NCI-H2029 treated with DMSO at 0.1 percent for 48 hours (cell line): Measurements from ENCODE around the gene CCDC88C.
"Not testable (repeated sequence)": the region's sequence is repeated elsewhere in the genome, so short reads cannot be mapped to it uniquely, and the experiment has no call there.

ENCODE experiments used
- DNase-seq: peaks from one replicate; lab custom pipeline; 2025; lab: John Stamatoyannopoulos, UW

Gene CCDC88C

DNA sequence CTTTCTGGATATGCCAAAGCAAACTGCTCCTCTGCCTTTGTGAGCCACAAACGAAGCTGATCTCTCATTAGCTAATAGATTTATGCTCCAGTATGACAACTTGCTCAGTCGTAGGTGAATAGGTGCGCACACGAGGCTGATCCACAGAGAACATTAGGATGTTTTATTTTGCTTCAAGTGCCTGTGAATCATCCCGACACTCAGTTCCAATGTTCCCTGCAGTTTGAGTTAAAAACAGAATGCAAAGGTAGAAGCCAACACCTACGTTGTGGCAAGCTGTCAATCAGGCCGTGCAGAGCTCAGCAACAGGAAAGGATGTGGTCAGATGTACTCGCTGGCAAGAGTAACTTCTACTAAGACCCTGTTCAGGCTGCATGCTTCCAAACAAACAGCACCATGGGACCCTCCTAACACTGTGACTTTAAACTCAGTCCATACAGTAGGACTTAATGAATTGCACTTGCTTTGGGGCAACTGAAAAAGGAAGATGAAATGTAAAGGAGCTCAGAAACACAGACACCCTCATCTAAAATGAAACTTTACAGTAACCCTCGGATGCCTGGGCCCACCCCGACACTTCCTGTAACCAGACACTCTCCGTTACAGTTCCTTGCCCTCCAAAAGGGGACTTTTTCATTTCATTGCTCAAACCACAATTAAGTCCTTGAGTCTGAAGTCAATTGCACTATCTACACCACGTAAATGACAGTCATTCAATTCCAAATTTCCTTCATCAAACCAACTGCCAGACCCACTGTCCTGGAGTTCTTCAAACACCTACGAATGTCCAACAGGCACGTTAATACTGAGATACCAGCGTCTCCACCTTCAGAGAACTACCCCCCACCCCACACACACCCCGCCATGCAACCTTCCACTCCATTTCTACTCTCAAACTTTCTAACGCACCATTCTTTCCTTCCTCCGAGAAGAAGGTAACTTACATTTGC is 1.6 kb downstream of the CCDC88C start:
- DNase-seq = no peak

DNA sequence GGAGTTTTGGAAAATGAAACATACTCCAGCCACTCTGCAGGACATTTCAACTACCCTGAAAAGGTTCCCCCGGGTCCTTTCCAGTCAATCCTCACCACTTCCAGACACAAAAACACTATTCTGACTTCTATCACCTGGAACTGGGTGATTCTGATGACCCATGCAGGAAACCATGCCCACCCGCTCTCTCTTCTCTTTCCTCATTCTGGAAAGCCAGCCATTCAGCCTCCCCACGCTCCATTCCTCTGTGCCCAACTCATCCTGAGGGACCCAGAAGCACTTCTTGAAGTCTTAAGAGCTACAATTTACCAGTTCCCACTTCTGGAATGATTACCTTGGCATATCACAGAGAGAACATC is 3.2 kb downstream of the CCDC88C start:
- DNase-seq = no peak

DNA sequence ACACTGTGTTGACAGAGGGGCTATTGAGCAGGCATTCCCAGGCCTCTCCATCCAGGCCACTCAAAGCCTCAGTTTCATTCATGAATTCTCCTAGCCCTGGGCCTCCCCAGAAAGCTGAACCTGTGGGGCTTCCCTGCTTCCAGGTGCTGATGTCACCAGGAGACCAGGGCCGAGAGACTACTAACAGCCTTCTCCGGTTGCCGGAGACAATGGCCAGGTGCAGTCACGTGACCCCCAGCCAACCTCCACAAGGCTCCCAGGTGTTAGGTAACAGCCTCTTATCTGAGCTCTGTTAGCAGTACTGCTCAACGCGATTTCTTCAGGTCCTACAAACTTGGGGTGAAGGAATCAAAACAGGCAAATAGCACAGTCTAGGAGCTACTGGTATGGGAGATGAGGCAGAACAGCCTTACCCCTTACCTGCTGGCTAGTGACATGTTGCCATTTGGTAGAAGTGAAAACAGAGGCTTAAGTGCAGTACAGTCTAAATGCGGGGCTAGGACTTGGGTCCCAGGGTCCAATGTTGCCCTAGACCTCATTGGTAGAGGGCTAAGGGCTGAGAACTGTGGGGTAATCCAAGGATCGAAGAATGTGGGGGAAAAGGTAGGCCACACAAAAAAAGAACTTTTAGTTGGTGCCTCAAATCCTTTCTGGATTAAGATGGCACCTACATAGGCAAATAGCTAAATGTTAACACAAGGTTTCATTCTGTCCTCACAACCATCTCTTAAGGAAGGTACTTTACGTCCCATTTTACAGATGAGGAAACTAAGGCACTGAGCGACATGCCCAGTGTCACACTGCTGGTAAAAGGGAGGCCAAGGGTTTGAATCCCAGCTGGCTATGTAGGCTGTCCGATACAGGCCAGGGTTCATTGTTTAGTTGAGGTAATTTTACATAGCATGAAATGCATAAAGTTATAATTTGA is 3.8 kb downstream of the CCDC88C start:
- peak; percentile 75 for DNase-seq

DNA sequence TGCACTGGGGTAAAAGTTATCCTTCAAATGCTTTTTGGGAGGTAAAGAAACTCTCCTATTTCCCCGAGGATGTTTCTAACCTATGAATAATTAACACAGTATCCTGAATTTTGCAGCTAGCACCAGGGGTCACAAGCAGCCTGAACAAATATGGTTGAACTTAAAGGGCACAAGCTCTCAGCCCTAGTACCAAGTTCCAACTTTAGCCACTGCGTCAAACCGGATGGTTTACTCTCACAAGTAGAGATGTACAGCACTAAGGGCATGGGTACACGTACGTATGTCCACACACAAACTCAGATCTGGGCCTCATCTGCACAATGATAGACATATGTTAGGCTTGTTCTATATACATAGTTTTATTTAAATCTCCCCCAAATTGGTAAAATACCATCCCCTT is 4.7 kb downstream of the CCDC88C start:
- no peak for DNase-seq

DNA sequence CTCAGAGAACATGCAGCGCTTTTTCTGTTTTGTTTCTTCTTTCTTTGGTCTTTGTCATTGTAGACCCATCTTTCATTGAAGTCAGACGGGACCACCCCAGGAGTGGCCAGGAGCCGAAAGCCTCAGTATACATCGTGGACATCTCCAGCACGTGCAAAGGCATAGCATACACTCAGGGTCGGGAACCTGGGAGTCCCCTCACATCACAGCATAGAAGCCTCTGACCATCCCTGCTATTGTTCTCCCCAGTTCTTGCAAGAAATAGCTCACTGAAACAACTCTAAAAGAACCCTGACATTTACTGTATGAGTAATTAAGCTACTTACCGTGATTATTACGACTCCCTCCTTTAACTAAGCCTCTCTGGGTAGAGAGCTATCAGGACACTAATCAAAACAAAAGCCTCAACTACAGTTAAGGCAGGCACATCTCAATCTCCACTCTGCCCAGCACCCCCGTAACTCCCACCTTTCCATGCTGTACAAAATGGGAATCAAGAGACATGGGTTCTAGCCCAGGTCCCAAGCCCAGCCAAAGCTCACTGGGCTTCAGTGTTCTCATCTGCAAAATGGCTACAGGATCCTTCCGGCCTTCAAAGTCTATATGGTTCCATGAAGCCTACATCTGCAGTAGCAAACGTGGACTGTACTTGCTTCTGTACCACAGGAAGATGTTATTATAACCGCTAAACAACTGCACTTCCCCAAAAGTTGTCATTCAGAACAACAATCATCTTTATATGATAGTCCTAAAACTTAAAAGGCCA is 6.7 kb downstream of the CCDC88C start:
- DNase-seq = no peak

DNA sequence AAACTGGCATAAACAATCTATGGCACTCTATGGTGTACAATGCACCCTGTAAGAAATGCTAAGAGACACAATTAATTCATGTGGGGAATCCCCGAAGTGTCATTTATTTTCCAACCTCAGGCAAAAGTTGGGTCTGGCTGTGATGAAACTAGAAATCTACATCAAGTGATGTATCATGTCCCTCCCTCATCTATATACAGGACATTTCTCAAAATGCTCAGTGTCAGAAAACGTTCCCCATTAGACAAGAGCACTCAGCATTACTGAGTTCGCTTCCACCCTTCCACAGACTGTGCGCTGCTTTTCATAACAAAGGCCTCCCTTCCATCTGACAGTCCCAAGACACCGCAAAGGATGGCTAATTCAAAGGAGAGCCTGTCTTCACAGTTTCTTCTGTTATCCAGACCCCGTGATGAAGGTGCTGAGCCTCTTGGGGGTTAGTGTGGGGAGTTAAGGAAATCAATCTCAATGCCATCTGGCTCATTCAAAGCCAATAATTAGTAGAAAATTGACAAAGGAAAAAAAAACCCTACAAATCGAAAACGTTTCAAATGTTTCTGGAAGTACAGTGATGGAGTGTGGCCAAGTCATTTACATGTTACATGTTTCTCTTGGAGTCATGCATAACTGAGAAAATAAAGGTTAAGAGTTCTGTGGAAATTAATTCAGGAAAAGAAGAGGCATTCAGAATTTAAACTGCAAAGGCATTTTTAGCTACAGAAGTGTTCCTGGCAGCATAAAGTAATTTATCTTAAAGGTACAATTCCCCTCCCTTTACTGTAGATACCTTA is 7.5 kb downstream of the CCDC88C start:
- no peak for DNase-seq

DNA sequence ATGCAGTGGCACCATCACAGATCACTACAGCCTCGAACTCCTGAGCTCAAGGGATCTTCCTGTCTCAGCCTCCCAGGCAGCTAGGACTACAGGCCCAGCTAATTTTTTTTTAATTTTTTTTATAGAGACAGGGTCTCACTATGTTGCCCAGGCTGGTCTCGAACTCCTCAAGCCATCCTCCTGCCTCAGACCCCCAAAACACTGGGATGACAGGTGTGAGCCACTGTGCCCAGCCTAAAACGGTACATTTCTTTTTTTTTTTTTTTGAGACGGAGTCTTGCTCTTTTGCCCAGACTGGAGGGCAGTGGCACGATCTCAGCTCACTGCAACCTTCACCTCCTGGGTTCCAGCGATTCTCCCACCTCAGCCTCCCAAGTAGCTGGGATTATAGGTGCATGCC is 8.4 kb downstream of the CCDC88C start:
- not testable (repeated sequence) for DNase-seq

DNA sequence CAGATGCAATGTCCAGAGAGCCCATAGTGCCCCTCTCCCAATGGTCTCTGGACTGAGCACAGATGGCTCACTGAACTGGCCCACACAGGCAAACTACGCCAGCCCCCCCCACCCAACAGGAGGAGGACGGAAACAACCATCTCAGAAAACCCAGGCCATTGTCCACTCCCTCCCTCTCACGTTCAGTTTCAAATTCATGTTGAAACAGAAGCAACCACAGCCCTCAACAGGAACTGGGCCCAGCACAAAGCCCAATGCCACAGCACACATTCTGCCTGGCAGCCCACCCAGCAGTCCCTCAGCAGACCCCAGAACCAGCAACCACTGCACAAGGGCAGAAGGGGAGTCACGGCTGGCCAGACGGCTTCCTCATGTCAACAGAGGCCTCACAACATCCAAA is 10.6 kb downstream of the CCDC88C start:
- no peak for DNase-seq

DNA sequence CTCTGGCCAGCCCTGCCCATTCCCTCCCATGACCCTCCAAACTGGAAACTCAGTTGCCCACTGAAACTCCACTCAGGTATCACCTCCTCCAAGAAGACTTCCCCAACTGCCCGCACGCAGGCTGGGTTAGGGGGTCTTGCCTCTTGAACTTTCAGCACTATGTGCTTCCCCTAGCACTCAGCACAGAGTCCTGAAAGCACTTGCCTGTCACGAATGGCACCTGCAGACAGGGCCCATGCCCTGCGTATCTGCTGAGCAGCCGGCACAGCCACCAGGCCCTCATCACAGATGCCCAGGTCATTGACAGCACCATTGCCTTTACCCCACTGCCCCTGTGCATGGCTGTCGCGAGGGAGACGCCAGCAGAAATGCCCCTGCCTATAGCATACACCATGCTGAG is 11.2 kb downstream of the CCDC88C start:
- DNase-seq = no peak

DNA sequence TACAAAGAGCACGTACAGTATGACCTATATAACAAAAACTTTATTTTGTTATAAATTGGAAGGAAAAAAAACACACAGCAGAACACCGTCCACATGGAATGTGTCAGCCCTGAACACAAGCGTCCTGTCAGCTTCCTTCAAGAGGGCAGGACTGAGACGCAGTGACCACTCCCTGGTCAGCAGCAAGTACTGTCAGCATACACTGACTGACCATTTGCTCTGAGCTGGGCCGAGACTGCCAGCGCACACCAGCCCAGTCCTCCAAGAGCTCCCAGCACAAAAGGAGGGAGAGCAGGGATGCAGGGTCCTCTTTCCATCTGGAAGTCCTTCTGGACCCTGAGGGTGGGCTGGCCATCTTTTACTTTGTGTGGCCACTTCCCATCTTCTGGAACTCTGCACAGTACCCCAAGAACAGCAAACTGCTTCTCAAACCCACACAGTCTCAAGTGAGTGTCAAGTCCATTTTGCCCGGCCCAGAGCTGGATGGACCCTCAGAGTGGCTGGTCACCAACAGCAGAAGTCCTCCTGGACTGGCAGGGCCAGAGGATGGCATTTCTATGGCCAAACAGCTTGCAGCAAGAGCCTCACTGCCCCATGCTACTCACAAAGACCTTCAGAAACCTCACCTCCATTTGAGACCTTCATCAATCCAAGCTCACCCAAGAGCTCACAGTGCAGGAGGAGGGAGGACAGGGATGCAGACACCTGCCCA is 11.7 kb downstream of the CCDC88C start:
- DNase-seq = no peak

DNA sequence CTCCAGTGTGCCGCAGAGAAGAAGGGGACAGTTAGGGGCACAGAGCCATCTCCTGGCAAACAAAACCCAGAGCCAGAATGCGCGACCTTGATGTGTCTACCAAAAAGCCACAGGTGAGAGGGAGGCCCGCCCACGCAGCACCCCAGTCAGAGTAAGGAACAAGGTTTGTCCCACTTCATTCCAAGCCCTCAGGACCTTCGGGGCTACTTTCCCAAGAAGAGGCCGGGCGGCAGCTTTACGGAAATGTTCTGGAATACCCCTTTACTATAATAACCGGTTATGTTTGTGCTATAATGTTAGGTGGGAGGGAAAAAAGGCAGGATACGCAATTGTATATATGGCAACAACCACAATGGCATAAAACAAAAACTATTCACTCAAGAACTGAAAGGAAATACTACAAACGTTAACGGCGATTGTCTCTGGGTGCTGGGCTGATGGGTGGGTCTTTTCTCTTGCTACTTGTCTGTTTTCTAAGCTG is 12.3 kb downstream of the CCDC88C start:
- no peak for DNase-seq

DNA sequence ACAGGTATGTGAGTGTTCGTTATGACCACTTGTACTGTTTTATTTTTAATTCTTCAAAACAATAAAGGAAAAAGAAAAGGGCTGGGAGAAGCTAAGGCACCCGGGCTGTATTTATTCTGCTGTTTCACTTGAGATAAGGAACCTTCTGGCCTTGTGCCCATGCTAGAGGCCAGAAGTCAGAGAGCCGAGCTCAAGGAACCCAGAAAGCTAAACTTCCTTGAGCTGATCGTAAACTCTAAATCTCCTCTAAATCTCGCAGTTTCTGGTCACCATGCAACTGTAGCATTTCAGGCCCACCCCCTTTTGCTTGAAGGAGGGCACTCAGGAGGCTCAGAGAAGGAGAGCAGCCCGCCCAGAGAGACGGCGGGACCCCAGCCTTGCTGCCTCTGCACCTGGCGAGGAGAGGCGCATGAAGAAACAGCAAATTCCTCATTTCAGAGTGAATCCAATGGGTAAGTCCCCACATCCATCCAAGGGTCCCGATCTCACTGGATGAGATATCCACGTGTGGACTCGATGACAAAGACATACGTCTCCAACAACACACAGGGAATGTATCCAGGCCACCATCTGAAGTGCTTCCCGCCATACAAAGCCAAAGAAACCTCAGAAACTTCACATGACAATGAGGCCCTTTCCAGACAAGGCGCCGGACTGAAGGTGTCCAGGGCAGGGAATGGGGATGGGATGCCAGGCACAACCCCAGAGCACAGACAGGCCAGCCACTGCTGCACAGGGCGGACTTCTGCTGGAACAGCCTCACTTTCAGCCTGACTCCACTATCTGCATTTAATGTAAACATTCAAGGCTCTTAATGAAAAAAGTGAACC is 14.6 kb downstream of the CCDC88C start:
- DNase-seq = no peak

DNA sequence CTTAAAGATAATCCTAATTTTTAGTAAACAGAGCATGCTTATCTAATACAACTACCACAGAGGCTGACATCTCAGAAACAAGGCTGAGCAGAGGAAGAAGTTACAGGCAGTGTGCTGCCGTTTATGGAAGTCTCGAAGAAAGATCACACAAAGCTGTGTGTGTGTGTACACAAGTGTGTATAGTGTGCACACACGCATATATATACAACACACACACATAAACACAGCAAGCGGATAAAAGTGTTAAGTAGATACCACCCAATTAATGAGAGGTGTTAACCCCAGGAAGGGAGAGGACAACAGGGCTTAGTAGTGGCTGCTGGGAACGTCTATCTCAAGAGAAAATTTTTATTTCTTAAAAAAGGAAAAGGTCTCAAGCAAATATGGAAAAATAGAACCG is 15.3 kb downstream of the CCDC88C start:
- no peak for DNase-seq

DNA sequence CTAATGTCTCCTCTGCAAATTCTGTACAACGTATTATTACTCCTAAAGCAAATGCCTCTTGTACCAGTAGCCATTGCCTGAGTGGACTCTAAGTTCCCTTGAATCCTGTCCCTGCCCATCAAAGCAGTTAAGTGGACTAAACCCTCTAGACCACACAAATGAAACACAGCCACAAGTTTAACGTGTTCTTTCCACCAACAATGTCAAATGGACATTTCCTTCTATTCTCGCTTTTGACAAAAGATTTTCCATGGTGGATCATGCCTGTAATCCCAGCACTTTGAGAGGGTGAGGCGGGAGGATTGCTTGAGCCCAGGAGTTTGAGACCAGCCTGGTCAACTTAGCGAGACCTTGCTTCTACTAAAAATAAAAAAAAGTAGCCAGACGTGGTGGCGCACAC is 15.9 kb downstream of the CCDC88C start:
- DNase-seq = no peak

DNA sequence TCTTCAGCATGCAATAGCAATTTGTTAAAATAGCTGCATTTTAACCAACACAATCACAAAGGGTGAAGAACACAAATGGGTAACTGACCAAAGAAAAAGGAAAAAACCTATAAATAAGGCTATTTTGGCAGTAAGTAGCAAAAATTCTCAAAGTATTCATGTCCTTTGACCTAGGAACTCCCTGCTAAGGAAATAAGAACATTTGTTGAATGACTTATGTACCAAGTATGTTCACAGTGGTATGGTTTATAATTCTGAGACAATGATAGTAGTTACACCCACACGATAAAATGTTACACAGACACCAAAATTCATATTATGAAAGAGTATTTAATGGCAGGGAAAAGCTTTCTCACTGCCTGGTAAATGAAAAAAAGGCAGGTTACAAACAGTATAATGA is 16.9 kb downstream of the CCDC88C start:
- no peak for DNase-seq

DNA sequence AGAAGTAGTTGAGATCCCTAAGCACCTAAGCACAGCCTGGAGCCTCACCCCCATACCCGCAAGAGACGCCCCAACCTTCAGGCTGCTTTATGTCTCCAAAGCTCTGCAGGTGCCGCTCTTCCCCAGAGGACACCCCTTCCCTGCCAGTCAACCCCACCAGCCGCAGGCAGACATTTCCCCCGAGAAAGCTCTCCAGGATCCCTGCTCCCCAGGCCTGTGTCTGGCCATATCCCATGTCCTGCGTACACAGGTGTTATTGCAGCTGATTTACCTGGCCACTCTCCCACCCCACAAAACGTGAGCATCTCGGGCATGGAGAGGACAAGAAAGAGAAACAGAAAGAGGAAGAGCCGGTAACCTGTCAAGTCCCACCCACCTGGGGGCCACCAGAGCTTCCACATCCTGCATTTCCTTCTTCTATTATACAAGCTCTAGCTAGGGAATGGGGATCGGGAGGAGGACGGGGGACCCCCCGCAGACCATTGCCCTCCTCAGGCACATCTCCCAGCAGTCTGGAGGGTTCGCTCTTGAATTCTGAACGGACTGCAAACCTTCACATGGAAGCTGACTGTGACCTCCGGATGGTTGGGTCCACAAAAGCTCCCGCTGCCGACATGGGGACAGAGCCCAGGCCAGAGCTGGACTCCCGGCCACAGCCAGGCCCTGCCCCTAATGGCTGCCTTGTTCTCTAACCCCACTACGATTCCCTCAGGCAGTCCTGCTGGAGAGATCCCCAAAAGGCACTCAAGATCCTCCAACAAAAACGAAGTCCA is 17.6 kb downstream of the CCDC88C start:
- DNase-seq = no peak

DNA sequence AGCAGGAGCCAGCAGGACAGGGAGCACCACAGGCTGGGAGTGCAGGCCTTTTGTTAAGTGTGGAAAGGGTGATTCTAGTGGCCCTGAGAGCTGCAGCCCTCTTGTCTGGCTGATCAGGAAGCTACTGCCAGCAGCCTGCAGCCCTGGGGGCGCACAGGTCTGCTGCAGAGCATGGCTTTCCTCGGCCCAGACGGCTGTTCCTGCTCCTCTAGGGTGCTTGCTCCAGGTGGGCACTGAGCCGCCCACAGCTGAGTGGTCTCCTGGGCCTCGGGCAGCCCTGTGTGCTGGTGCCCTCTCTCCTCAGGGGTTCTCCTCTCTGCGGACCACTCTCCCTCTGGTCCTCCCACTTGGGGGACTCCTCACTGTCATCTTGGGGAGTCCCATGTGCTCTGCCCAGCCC is 18.9 kb downstream of the CCDC88C start:
- no peak for DNase-seq

DNA sequence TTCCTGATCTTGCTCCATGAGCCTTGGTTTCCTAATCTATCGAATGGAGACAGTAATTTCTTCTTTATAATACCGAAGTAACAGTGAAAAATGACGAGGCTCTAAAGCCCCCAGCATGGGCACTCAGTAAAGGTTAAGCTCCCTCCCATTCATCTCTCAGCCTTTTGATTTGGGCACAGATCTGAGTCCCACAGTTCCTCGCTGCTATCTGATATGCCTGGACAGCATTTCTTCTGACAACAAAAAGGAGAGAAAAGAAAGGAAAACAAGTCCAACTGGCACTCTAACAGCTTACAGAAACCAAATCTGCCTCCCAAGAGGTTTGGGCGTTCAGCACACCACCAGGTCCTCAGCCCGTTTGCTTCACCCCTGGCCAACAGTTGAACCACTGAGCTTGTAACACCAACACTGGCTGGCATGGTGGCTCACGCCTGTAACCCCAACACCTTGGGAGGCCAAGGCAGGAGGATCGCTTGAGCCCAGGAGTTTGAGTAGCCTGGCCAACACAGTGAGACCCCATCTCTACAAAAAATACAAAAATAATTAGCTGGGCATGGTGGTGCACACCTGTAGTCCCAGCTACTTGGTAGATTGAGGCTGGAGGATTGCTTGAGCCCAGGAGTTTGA is 19.5 kb downstream of the CCDC88C start:
- no peak for DNase-seq
